T-cell (primary cell): ENCODE results near the gene CAMK1. TPM values are rescaled to one million over a fixed set of nuclear protein-coding genes. Genes with fewer than 3 reads are reported as not detected.

Experiments
- ATAC-seq, 4 experiments: fragments of 200-7000 bp in 3 of 4; fragments of 150-1000 bp in 1 of 4; cut with Tn5 transposase; replicated peaks in 1 of 4; 1 replicate in 3 of 4; 2 replicates in 1 of 4; pipeline ENCODE4 v1.10.0; 2021; ENCODE audit warnings: moderate library complexity in 3 of 4, mild to moderate bottlenecking in 2 of 4, moderate number of reproducible peaks in 1 of 4
- CTCF ChIA-PET, 2 donors: fragments of 300-600 bp; sonication (Branson Sonifier 250); formaldehyde crosslinking; loops; one replicate each; lab custom pipeline; 2022; ENCODE audit warnings: antibody characterized with exemption in 2 of 2; lab: Charles Lee
- POLR2A ChIA-PET, 2 donors: fragments of 300-600 bp; sonication (Branson Sonifier 250); formaldehyde crosslinking; loops; one replicate each; lab custom pipeline; 2022; ENCODE audit warnings: antibody characterized with exemption in 2 of 2; lab: Charles Lee
- DNase-seq, 35 experiments: peaks; one replicate each; pipeline versions ENCODE4 v3.0.0 to v3.0.0-alpha.2; 2013 to 2023
- H3K27ac ChIP-seq: one replicate; pipeline ENCODE4 v1.5.1; 2013; ENCODE audit warnings: low read length
- H3K27me3 ChIP-seq, 2 experiments: replicated peaks in 1 of 2; 1 replicate in 1 of 2; 2 replicates in 1 of 2; pipeline versions ENCODE4 v1.6.1 to v1.7.0; 2013; ENCODE audit warnings: low read length in 1 of 2, mixed read lengths in 1 of 2; ENCODE audit not compliant: control insufficient read depth in 2 of 2, insufficient read depth in 2 of 2; ENCODE audit errors: extremely low read depth in 1 of 2
- H3K36me3 ChIP-seq, 2 donors: 1 replicate in 1 of 2; 2 replicates in 1 of 2; pipeline versions ENCODE4 v1.6.1 to v1.7.0; 2013; ENCODE audit warnings: low read length in 1 of 2; ENCODE audit not compliant: control insufficient read depth in 2 of 2, insufficient read depth in 1 of 2; ENCODE audit errors: extremely low read depth in 1 of 2
- H3K4me1 ChIP-seq, 2 experiments: 1 replicate in 1 of 2; 2 replicates in 1 of 2; pipeline versions ENCODE4 v1.6.1 to v1.7.0; 2013; ENCODE audit warnings: low read length in 2 of 2, mixed read lengths in 1 of 2; ENCODE audit not compliant: insufficient read depth in 2 of 2, control insufficient read depth in 1 of 2; ENCODE audit errors: extremely low read depth in 1 of 2
- H3K4me3 ChIP-seq, 2 donors: 1 replicate in 1 of 2; 2 replicates in 1 of 2; pipeline versions ENCODE4 v1.5.1 to v1.7.0; 2013; ENCODE audit warnings: mild to moderate bottlenecking in 2 of 2, low read length in 1 of 2, moderate library complexity in 1 of 2; ENCODE audit not compliant: control insufficient read depth in 1 of 2; ENCODE audit errors: extremely low read depth in 1 of 2
- H3K9me3 ChIP-seq: 2 replicates; pipeline ENCODE4 v1.7.0; 2013
- H3K27ac Mint-ChIP-seq, 2 donors: one replicate each; pipeline ENCODE4 v1.8.0; 2020 to 2021; ENCODE audit warnings: mild to moderate bottlenecking in 2 of 2, mixed read lengths in 2 of 2
- H3K27me3 Mint-ChIP-seq, 2 donors: one replicate each; pipeline ENCODE4 v1.8.0; 2021 to 2022; ENCODE audit warnings: mixed read lengths in 2 of 2
- H3K36me3 Mint-ChIP-seq: one replicate; pipeline ENCODE4 v1.8.0; 2021; ENCODE audit warnings: mixed read lengths
- H3K4me1 Mint-ChIP-seq, 3 donors: one replicate each; pipeline ENCODE4 v1.8.0; 2020 to 2022; ENCODE audit warnings: mixed read lengths in 3 of 3, mild to moderate bottlenecking in 1 of 3
- H3K4me3 Mint-ChIP-seq, 3 donors: one replicate each; pipeline ENCODE4 v1.8.0; 2020 to 2022; ENCODE audit warnings: mild to moderate bottlenecking in 3 of 3, mixed read lengths in 3 of 3, moderate library complexity in 3 of 3
- H3K9me3 Mint-ChIP-seq, 3 donors: one replicate each; pipeline ENCODE4 v1.8.0; 2020 to 2022; ENCODE audit warnings: mixed read lengths in 3 of 3
- WGBS: methylation state at CpG from one replicate; pipeline ENCODE4 v1.1.5; 2013; ENCODE audit warnings: missing lambda C conversion rate; ENCODE audit not compliant: insufficient coverage; 5-methylcytosine and 5-hydroxymethylcytosine counted together
- total RNA-seq, 35 experiments: library from RNA in 6 of 35; stranded (reverse) in 6 of 35; fragments of 120-200 nt in 1 of 35; gene quantifications; one replicate each; pipeline versions ENCODE4 v1.2.1 to v1.2.4 and lab custom pipeline; 2013 to 2026

Gene CAMK1
- total RNA-seq, 5 donors from 2014 or later (not counting 1 experiment from before 2014, with no cell fraction given): 1.1 to 1.7 (median 1.3) TPM

GRCh38 chr3:9780910-9781309, 11.2 kb upstream of the CAMK1 start:
- ATAC-seq (no peak), DNase-seq (no peak)
- POLR2A ChIA-PET: interaction anchor here (0.6 to 1.0 kb wide), 3 partner anchors 12 to 110 kb away, joined by 3 to 4 read pairs (median 3); partner anchors contain the start of genes ARPC4 (in 1 of the 2) and TADA3 (in 1 of the 2)
- WGBS: no CpG with 5 or more reads among the region's 4 CpGs
- Mint-ChIP-seq H3K27ac (peak overlapping the region; percentile 21 to 84), H3K4me3 (peak overlapping the region in 1 of 3 donors; percentile 71), H3K4me1 (peaks cover 46 to 67% (median 54%) of the 10 kb centered on the region in 3 donors), H3K9me3 (no peaks in the 10 kb centered on the region), H3K36me3 (peaks cover 24% of the 10 kb centered on the region), H3K27me3 (no peaks in the 10 kb centered on the region)
- Histone ChIP-seq H3K4me1 (peaks cover 36 to 43% of the 10 kb centered on the region in 2 experiments), H3K27me3 (no peaks in the 10 kb centered on the region), H3K4me3 (no peak overlapping the region), H3K36me3 (peaks cover 10 to 30% of the 10 kb centered on the region in 2 donors), H3K27ac (peak overlapping the region; percentile 71), H3K9me3 (no peaks in the 10 kb centered on the region)
- CTCF ChIA-PET: interaction anchor here in 1 of 2 donors (0.7 to 1.2 kb wide), 2 partner anchors 17 to 54 kb away, joined by 3 read pairs; no protein-coding TSS in a partner anchor

DNA sequence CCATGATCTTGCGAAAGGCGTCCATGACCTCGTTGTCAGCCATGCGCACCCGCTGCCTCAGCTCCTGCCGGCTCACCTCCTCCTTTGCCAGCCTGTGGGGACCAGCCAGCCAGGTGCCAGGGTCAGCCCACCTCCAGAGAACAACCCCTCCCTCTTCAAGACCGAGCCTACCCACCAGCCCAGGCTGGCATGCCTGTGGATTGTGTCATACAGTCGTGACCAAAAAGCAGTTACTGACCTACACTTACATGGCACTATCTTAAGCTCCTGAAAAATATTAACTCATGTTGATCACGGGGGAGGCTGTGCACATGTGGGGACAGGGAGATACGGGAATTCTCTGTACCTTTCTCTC, 10.7 kb upstream of the CAMK1 start:
- Histone ChIP-seq H3K36me3 (peaks cover 10 to 27% of the 10 kb centered on the region in 2 donors), H3K4me3 (no peak overlapping the region), H3K4me1 (peaks cover 36 to 43% of the 10 kb centered on the region in 2 experiments), H3K9me3 (no peaks in the 10 kb centered on the region), H3K27me3 (no peaks in the 10 kb centered on the region), H3K27ac (peak overlapping the region; percentile 71)
- ATAC-seq (peak in 3 of 4 experiments; percentile 7 to 17 (median 9)), DNase-seq (no peak)
- no peaks in the 10 kb centered on the region for H3K27me3 Mint-ChIP-seq
- H3K36me3 Mint-ChIP-seq: peaks cover 20% of the 10 kb centered on the region
- POLR2A ChIA-PET: interaction anchor here in 1 of 2 donors (1.0 kb wide), 1 partner anchor 12 kb away, joined by 3 read pairs; the partner anchor contains the start of genes ARPC4 and TADA3
- no peaks in the 10 kb centered on the region for H3K9me3 Mint-ChIP-seq
- CTCF ChIA-PET: interaction anchor here in 1 of 2 donors (0.7 to 1.2 kb wide), 2 partner anchors 17 to 53 kb away, joined by 3 read pairs; no protein-coding TSS in a partner anchor
- peak overlapping the region in 1 of 3 donors; percentile 71 for H3K4me3 Mint-ChIP-seq
- peak overlapping the region; percentile 21 to 84 for H3K27ac Mint-ChIP-seq
- H3K4me1 Mint-ChIP-seq: peaks cover 44 to 68% (median 54%) of the 10 kb centered on the region in 3 donors
- 52% methylated on average over 7 of the region's 10 CpGs for WGBS

DNA sequence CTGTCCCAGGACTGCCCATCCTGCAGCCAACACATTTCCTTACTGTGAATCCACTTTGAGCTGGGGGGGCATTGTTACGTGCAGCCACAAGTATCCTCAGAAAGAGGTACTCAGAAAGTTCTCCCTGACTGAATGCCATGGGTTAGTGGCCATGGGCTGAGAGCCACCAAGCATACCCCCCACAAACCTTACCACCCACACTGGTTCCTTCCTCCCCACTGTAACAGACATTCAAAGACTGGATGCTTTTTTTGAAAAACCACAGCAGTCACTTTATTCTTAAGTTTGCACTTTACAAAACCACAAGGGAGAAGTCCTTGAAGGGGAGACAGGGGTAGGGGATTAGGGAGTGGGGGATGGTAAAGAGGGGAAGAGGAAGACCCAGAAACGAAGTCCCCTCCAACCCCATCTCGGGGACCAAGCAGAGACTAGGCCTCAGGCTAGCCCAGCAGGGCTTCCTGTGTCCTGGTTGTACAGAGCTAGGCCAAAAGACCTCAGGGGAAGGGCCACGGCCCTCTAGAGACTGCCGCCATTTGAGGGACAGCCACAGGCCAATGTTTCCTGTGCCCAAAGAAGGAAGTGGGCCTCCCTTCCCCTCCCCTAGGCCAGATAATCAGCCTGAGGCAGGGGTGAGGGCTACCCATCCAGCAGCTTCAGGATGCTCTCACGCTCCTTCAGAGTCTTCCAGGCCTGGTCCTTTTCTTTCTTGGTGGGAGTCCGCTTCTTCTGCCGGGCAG, 10.1 kb upstream of the CAMK1 start:
- DNase-seq (peak in 18 of 35 experiments; percentile 8 to 47 (median 16)), ATAC-seq (peak; percentile 65 to 83 (median 70))
- Mint-ChIP-seq H3K4me3 (peak overlapping the region; percentile 6 to 71 (median 11)), H3K27me3 (no peaks in the 10 kb centered on the region), H3K4me1 (peaks cover 44 to 68% (median 54%) of the 10 kb centered on the region in 3 donors), H3K27ac (peak overlapping the region; percentile 21 to 84), H3K9me3 (no peaks in the 10 kb centered on the region), H3K36me3 (peaks cover 16% of the 10 kb centered on the region)
- CTCF ChIA-PET: interaction anchor here in 1 of 2 donors (1.2 kb wide), 1 partner anchor 53 kb away, joined by 3 read pairs; no protein-coding TSS in a partner anchor
- H3K36me3 ChIP-seq: peaks cover 10 to 21% of the 10 kb centered on the region in 2 donors
- 33% methylated on average over 7 of the region's 8 CpGs for WGBS
- peaks cover 36 to 43% of the 10 kb centered on the region in 2 experiments for H3K4me1 ChIP-seq
- H3K9me3 ChIP-seq: no peaks in the 10 kb centered on the region
- H3K27me3 ChIP-seq: no peaks in the 10 kb centered on the region
- POLR2A ChIA-PET: no interaction called here
- peak overlapping the region in 1 of 2 donors; percentile 53 for H3K4me3 ChIP-seq
- H3K27ac ChIP-seq: peak overlapping the region; percentile 71

GRCh38 chr3:9779075-9779593, 9.4 kb upstream of the CAMK1 start:
- ChIA-PET POLR2A (no interaction called here), CTCF (no interaction called here)
- H3K27ac Mint-ChIP-seq: peak overlapping the region; percentile 46 to 84
- H3K36me3 Mint-ChIP-seq: peaks cover 15% of the 10 kb centered on the region
- H3K4me3 Mint-ChIP-seq: peak overlapping the region in 1 of 3 donors; percentile 71
- Histone ChIP-seq H3K9me3 (no peaks in the 10 kb centered on the region), H3K27ac (no peak overlapping the region), H3K36me3 (peaks cover 10 to 16% of the 10 kb centered on the region in 2 donors), H3K4me1 (peaks cover 36 to 43% of the 10 kb centered on the region in 2 experiments), H3K4me3 (no peak overlapping the region), H3K27me3 (no peaks in the 10 kb centered on the region)
- peaks cover 44 to 68% (median 54%) of the 10 kb centered on the region in 3 donors for H3K4me1 Mint-ChIP-seq
- WGBS: no CpG with 5 or more reads among the region's 6 CpGs
- H3K9me3 Mint-ChIP-seq: no peaks in the 10 kb centered on the region
- H3K27me3 Mint-ChIP-seq: no peaks in the 10 kb centered on the region
- ATAC-seq (no peak), DNase-seq (no peak)

- H3K4me3 Mint-ChIP-seq: peak overlapping the region in 1 of 3 donors; percentile 71
- no peak for ATAC-seq
- no peaks in the 10 kb centered on the region for H3K27me3 Mint-ChIP-seq
- peaks cover 36 to 43% of the 10 kb centered on the region in 2 experiments for H3K4me1 ChIP-seq
- no peak for DNase-seq
- H3K9me3 ChIP-seq: no peaks in the 10 kb centered on the region
- H3K9me3 Mint-ChIP-seq: no peaks in the 10 kb centered on the region
- CTCF ChIA-PET: no interaction called here
- H3K27me3 ChIP-seq: no peaks in the 10 kb centered on the region
- WGBS: no CpG with 5 or more reads among the region's 5 CpGs
- peaks cover 15% of the 10 kb centered on the region for H3K36me3 Mint-ChIP-seq
- H3K27ac Mint-ChIP-seq: peak overlapping the region in 1 of 2 donors; percentile 84
- peaks cover 10% of the 10 kb centered on the region in 2 donors for H3K36me3 ChIP-seq
- peaks cover 44 to 68% (median 54%) of the 10 kb centered on the region in 3 donors for H3K4me1 Mint-ChIP-seq
- H3K4me3 ChIP-seq: no peak overlapping the region
- POLR2A ChIA-PET: no interaction called here
- H3K27ac ChIP-seq: no peak overlapping the region
These were observed 8.7 kb upstream of the CAMK1 start for GRCh38 chr3:9778143-9779074.
